Neural cell (in vitro differentiated cells): ENCODE data around the gene BICDL1. TPM values are rescaled to one million over a fixed set of nuclear protein-coding genes. Genes with fewer than 3 reads are reported as not detected.

Experiments
- H2AFZ ChIP-seq: fragments of 200-600, 300-800 bp; sonication (generic), shearing (Covaris generic); 2 replicates; pipeline ENCODE4 v1.6.0; 2014; ENCODE audit warnings: low read depth, mild to moderate bottlenecking, antibody characterized with exemption, low read length, moderate library complexity
- H3F3A ChIP-seq: fragments of 200-600 bp; shearing (Covaris generic); 2 replicates; pipeline ENCODE4 v1.6.1; 2016; ENCODE audit warnings: mild to moderate bottlenecking, moderate library complexity, mixed read lengths, antibody characterized with exemption, low read length; ENCODE audit not compliant: insufficient read depth, poor library complexity, severe bottlenecking
- H3K27ac ChIP-seq: fragments of 200-600, 300-800 bp; sonication (generic), shearing (Covaris generic); 2 replicates; pipeline ENCODE4 v1.5.1; 2014; ENCODE audit warnings: mild to moderate bottlenecking, low read length, moderate library complexity
- H3K27me3 ChIP-seq: fragments of 300-800, 200-600 bp; sonication (generic), shearing (Covaris generic); 2 replicates; pipeline ENCODE4 v1.6.0; 2014; ENCODE audit warnings: mild to moderate bottlenecking, low read depth, low read length, moderate library complexity; ENCODE audit not compliant: insufficient read depth
- H3K36me3 ChIP-seq: fragments of 300-800, 200-600 bp; sonication (generic), shearing (Covaris generic); 2 replicates; pipeline ENCODE4 v1.5.1; 2014; ENCODE audit warnings: mild to moderate bottlenecking, antibody characterized with exemption, low read length, moderate library complexity; ENCODE audit not compliant: insufficient read depth
- H3K4me2 ChIP-seq: fragments of 300-800, 200-600 bp; sonication (generic), shearing (Covaris generic); 2 replicates; pipeline ENCODE4 v1.6.0; 2014; ENCODE audit warnings: mild to moderate bottlenecking, low read length
- H3K4me3 ChIP-seq: fragments of 300-800, 200-600 bp; sonication (generic), shearing (Covaris generic); 2 replicates; pipeline ENCODE4 v1.5.1; 2014; ENCODE audit warnings: mild to moderate bottlenecking, low read length, moderate library complexity
- H3K79me2 ChIP-seq: fragments of 200-600 bp; shearing (Covaris generic); replicated peaks from 2 replicates; pipeline ENCODE4 v1.6.0; 2014; ENCODE audit warnings: mild to moderate bottlenecking, low read length, moderate library complexity; ENCODE audit not compliant: insufficient read depth
- H3K9ac ChIP-seq: fragments of 300-800, 200-600 bp; sonication (generic), shearing (Covaris generic); 2 replicates; pipeline ENCODE4 v1.6.1; 2016; ENCODE audit warnings: mild to moderate bottlenecking, low read length, mixed read lengths
- H3K9me2 ChIP-seq: fragments of 200-600 bp; shearing (Covaris generic); 2 replicates; pipeline ENCODE4 v1.6.1; 2016; ENCODE audit warnings: mild to moderate bottlenecking, low read length, mixed read lengths; ENCODE audit not compliant: insufficient read depth
- H3K9me3 ChIP-seq: fragments of 200-600, 300-800 bp; sonication (generic), shearing (Covaris generic); 2 replicates; pipeline ENCODE4 v1.6.1; 2016; ENCODE audit warnings: mild to moderate bottlenecking, mixed run types, low read length, moderate library complexity, mixed read lengths
- H4K20me1 ChIP-seq: fragments of 200-600 bp; shearing (Covaris generic); 2 replicates; pipeline ENCODE4 v1.6.1; 2016; ENCODE audit warnings: mild to moderate bottlenecking, mixed run types; ENCODE audit not compliant: insufficient read depth
- EP300 ChIP-seq: fragments of 450-650 bp; conservative IDR thresholded peaks from 2 replicates; pipeline ENCODE4 v1.6.1; 2014; ENCODE audit warnings: antibody characterized with exemption, mild to moderate bottlenecking, moderate library complexity; ENCODE audit not compliant: poor library complexity, severe bottlenecking
- EZH2 ChIP-seq: fragments of 200-600, 300-800 bp; shearing (Covaris generic), sonication (generic); IDR thresholded peaks from 2 replicates; pipeline ENCODE4 v1.6.1; 2014; ENCODE audit warnings: antibody characterized with exemption, low read length, borderline replicate concordance, mild to moderate bottlenecking; ENCODE audit not compliant: insufficient read depth, poor library complexity, severe bottlenecking
- MXI1 ChIP-seq: fragments of 450-650 bp; conservative IDR thresholded peaks from 2 replicates; pipeline ENCODE4 v1.6.1; 2014; ENCODE audit warnings: antibody characterized with exemption, mild to moderate bottlenecking; ENCODE audit not compliant: poor library complexity, severe bottlenecking
- POLR2AphosphoS5 ChIP-seq: IDR thresholded peaks from 2 replicates; pipeline ENCODE4 v1.6.1; 2012
- RAD21 ChIP-seq: fragments of 450-650 bp; conservative IDR thresholded peaks from 2 replicates; pipeline ENCODE4 v1.6.1; 2014; ENCODE audit warnings: antibody characterized with exemption, mild to moderate bottlenecking, moderate library complexity
- SMC3 ChIP-seq: fragments of 450-650 bp; conservative IDR thresholded peaks from 2 replicates; pipeline ENCODE4 v1.6.1; 2014; ENCODE audit warnings: antibody characterized with exemption, mild to moderate bottlenecking, moderate library complexity; ENCODE audit not compliant: poor library complexity
- TAF1 ChIP-seq: IDR thresholded peaks from 2 replicates; pipeline ENCODE4 v1.6.1; 2012; ENCODE audit warnings: low read depth
- polyA plus RNA-seq: library from polyadenylated mRNA; depleted of rRNA; stranded (reverse); fragments of >200 nt; gene quantifications from 2 replicates; pipeline ENCODE4 v1.2.3, GENCODE V29; 2014
- TF ChIP-seq, protein P1 (sequence below): IDR thresholded peaks from 2 replicates; pipeline ENCODE4 v1.6.1; 2012; ENCODE audit warnings: borderline replicate concordance
- TF ChIP-seq, protein P2 (sequence below): fragments of 450-650 bp; IDR thresholded peaks from 2 replicates; pipeline ENCODE4 v1.5.1; 2014; ENCODE audit warnings: antibody characterized with exemption, mild to moderate bottlenecking, moderate library complexity; ENCODE audit not compliant: poor library complexity, severe bottlenecking

Gene BICDL1
- polyA plus RNA-seq, 1 donor from 2014 or later, result 136 TPM

DNA sequence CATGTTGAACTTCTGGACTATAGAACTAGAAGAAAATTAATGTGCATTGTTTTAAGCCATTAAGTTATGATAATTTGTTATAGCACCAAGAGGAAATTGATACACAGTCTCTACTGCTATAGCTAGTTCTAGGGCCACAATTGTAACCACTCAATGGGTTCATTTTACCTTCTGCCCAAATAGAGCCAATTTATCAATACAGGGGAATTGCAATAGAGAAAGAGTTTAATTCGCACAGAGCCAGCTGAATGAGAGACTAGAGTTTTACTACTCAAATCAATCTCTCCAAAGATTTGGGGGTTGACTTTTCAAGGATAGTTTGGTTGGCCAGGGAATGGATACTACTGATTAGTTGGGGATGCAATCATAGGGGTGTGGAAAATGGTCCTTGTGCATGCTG, 31.9 kb upstream of the BICDL1 start:
- Histone ChIP-seq H3K9me2 (no peaks in the 10 kb centered on the region), H3K27ac (no peak overlapping the region), H3K36me3 (no peaks in the 10 kb centered on the region), H3K27me3 (no peaks in the 10 kb centered on the region), H3K9ac (no peak overlapping the region), H2AFZ (no peak overlapping the region), H4K20me1 (no peaks in the 10 kb centered on the region), H3K79me2 (no peaks in the 10 kb centered on the region), H3K4me2 (no peak overlapping the region), H3K9me3 (peaks cover 3% of the 10 kb centered on the region), H3F3A (no peaks in the 10 kb centered on the region), H3K4me3 (no peak overlapping the region)
- TF ChIP-seq SMC3 (no peak), POLR2AphosphoS5 (no peak), TAF1 (no peak), EZH2 (no peak), EP300 (no peak), RAD21 (no peak), MXI1 (no peak)
- TF ChIP-seq, protein P1, sequence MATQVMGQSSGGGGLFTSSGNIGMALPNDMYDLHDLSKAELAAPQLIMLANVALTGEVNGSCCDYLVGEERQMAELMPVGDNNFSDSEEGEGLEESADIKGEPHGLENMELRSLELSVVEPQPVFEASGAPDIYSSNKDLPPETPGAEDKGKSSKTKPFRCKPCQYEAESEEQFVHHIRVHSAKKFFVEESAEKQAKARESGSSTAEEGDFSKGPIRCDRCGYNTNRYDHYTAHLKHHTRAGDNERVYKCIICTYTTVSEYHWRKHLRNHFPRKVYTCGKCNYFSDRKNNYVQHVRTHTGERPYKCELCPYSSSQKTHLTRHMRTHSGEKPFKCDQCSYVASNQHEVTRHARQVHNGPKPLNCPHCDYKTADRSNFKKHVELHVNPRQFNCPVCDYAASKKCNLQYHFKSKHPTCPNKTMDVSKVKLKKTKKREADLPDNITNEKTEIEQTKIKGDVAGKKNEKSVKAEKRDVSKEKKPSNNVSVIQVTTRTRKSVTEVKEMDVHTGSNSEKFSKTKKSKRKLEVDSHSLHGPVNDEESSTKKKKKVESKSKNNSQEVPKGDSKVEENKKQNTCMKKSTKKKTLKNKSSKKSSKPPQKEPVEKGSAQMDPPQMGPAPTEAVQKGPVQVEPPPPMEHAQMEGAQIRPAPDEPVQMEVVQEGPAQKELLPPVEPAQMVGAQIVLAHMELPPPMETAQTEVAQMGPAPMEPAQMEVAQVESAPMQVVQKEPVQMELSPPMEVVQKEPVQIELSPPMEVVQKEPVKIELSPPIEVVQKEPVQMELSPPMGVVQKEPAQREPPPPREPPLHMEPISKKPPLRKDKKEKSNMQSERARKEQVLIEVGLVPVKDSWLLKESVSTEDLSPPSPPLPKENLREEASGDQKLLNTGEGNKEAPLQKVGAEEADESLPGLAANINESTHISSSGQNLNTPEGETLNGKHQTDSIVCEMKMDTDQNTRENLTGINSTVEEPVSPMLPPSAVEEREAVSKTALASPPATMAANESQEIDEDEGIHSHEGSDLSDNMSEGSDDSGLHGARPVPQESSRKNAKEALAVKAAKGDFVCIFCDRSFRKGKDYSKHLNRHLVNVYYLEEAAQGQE, result no peak
- TF ChIP-seq, protein P2, sequence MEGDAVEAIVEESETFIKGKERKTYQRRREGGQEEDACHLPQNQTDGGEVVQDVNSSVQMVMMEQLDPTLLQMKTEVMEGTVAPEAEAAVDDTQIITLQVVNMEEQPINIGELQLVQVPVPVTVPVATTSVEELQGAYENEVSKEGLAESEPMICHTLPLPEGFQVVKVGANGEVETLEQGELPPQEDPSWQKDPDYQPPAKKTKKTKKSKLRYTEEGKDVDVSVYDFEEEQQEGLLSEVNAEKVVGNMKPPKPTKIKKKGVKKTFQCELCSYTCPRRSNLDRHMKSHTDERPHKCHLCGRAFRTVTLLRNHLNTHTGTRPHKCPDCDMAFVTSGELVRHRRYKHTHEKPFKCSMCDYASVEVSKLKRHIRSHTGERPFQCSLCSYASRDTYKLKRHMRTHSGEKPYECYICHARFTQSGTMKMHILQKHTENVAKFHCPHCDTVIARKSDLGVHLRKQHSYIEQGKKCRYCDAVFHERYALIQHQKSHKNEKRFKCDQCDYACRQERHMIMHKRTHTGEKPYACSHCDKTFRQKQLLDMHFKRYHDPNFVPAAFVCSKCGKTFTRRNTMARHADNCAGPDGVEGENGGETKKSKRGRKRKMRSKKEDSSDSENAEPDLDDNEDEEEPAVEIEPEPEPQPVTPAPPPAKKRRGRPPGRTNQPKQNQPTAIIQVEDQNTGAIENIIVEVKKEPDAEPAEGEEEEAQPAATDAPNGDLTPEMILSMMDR, result no peak

DNA sequence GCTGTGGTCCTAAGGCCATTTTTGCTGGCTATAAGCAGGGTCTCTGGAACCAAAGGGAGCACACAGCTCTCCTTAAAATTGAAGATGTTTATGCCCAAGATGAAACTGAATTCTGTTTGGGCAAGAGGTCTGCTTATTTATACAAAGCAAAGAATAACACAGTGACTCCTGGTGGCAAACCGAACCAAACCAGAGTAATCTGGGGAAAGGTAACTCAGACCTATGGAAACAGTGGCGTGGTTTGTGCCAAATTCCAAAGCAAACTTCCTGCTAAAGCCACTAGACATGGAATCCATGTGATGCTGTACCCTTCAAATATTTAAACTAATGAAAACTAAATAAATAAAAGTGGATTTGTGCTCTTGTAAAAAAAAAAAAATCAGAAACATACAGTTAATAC, 29.6 kb upstream of the BICDL1 start:
- no peak overlapping the region for H2AFZ ChIP-seq
- TF ChIP-seq SMC3 (no peak), TAF1 (no peak), EP300 (no peak), MXI1 (no peak), POLR2AphosphoS5 (no peak), RAD21 (no peak), EZH2 (no peak)
- TF ChIP-seq, protein P1, result no peak
- TF ChIP-seq, protein P2, result no peak
- H3K4me3 ChIP-seq, result no peak overlapping the region
- peaks cover 3% of the 10 kb centered on the region for H3K9me3 ChIP-seq
- H3F3A ChIP-seq, result no peaks in the 10 kb centered on the region
- no peaks in the 10 kb centered on the region for H3K27me3 ChIP-seq
- no peaks in the 10 kb centered on the region for H3K36me3 ChIP-seq
- no peak overlapping the region for H3K9ac ChIP-seq
- H3K9me2 ChIP-seq, result no peaks in the 10 kb centered on the region
- H3K4me2 ChIP-seq, result no peak overlapping the region
- H3K79me2 ChIP-seq, result no peaks in the 10 kb centered on the region
- no peak overlapping the region for H3K27ac ChIP-seq
- H4K20me1 ChIP-seq, result no peaks in the 10 kb centered on the region
